GM19452 (cell line): Measurements from ENCODE around the gene TWNK.

Experiments used
- ATAC-seq: cut with Tn5 transposase; IDR thresholded peaks from one replicate; pipeline ENCODE4 v1.9.1; 2021; ENCODE audit not compliant: unreplicated experiment

Gene TWNK

GRCh38 chr10:100996678-100997359 is 9.5 kb downstream of the TWNK start:
- no peak for ATAC-seq

- no peak for ATAC-seq
These were observed 10.2 kb downstream of the TWNK start for GRCh38 chr10:100997360-100998182.

- peak; percentile 30 for ATAC-seq
These were observed 11.0 kb downstream of the TWNK start for GRCh38 chr10:100998183-100998990.

GRCh38 chr10:100998991-100999741 is 11.8 kb downstream of the TWNK start:
- peak; percentile 53 for ATAC-seq

- ATAC-seq = no peak
These were observed 12.4 kb downstream of the TWNK start, which contains the start of gene LZTS2 for GRCh38 chr10:100999742-101000126. Gene LZTS2 (plus strand): TSS chr10:100999808. CDS start chr10:101002539, 2,731 bp downstream.

- no peak for ATAC-seq
These were observed 13.0 kb downstream of the TWNK start for GRCh38 chr10:101000127-101000914.

GRCh38 chr10:101000915-101001658 is 13.7 kb downstream of the TWNK start:
- ATAC-seq = no peak

GRCh38 chr10:101001659-101002035 is 14.3 kb downstream of the TWNK start:
- no peak for ATAC-seq

GRCh38 chr10:101002456-101002855 is 15.1 kb downstream of the TWNK start:
- ATAC-seq = no peak

GRCh38 chr10:101003639-101004206 is 16.4 kb downstream of the TWNK start:
- ATAC-seq = no peak

GRCh38 chr10:101005361-101005760 is 18.0 kb downstream of the TWNK start:
- no peak for ATAC-seq

- ATAC-seq = no peak
These were observed 18.7 kb downstream of the TWNK start for GRCh38 chr10:101005869-101006567.

- ATAC-seq = no peak
These were observed 19.3 kb downstream of the TWNK start for GRCh38 chr10:101006593-101007098.

GRCh38 chr10:101007099-101007711 is 19.9 kb downstream of the TWNK start:
- ATAC-seq = no peak

GRCh38 chr10:101007915-101008822 is 20.8 kb downstream of the TWNK start:
- ATAC-seq = no peak

GRCh38 chr10:101008823-101009423 is 21.6 kb downstream of the TWNK start:
- ATAC-seq = no peak
